DMS79 (cell line): ENCODE measurements around the gene MYOM1.
"Not testable (repeated sequence)": the region's sequence is repeated elsewhere in the genome, so short reads cannot be mapped to it uniquely, and the experiment has no call there.

ENCODE experiments used
- DNase-seq: peaks from one replicate; lab custom pipeline; 2025; lab: John Stamatoyannopoulos, UW

Gene MYOM1

GRCh38 chr18:3027370-3027891 lies 192.3 kb downstream of the MYOM1 start:
- DNase-seq: no peak

GRCh38 chr18:3025544-3025943 lies 194.2 kb downstream of the MYOM1 start:
- DNase-seq: no peak

GRCh38 chr18:3023603-3024002 lies 196.2 kb downstream of the MYOM1 start:
- DNase-seq: not testable (repeated sequence)
